Left colon (tissue), 2 donors: ENCODE data around the gene ARPC3. TPM values are rescaled to one million over a fixed set of nuclear protein-coding genes. Genes with fewer than 3 reads are reported as not detected.
A peak's percentile ranks its signal among the peaks of the same experiment; 100 is the strongest.
"Not testable (repeated sequence)": the region's sequence is repeated elsewhere in the genome, so short reads cannot be mapped to it uniquely, and the experiment has no call there.

Source experiments
- ATAC-seq: fragments of 200-7000 bp; cut with Tn5 transposase; one replicate; pipeline ENCODE4 v1.9.1; 2020; ENCODE audit warnings: mild to moderate bottlenecking, moderate library complexity
- DNase-seq, 2 donors: peaks; one replicate each; pipeline ENCODE4 v3.0.0-alpha.2; 2020
- intact Hi-C, 2 donors: fragments of 100-400 bp; cut with DNase I in 1 of 2; cut with micrococcal nuclease in 1 of 2; formaldehyde crosslinking; loops; one replicate each; pipeline versions ENCODE4 v1.11.2 to v1.14.0; 2022; cut with DNase I, micrococcal nuclease
- long read RNA-seq: library from polyadenylated mRNA; unstranded; transcript quantifications from one replicate; pipeline ENCODE4 v2.0.0, GENCODE V29; 2021
- total RNA-seq, 2 donors: library from RNA; stranded (reverse); fragmentation: NEBNext Ultra II Directional; extraction: Animal tissue kit (Norgen Biotek cat#: 25700); gene quantifications; one replicate each; pipeline ENCODE4 v1.2.1, GENCODE V29; 2021
- donor health status: DM: no; HTN: no; CAD: no.
- donor health status: DM: yes; HTN: yes; CAD: no.

ARPC3 gene
- total RNA-seq: 100 to 1,000 TPM; 276 to 284 TPM
- long read RNA-seq, transcript ARPC3-201 (7 exons, 1,014 nt): major isoform, 143 of 153 reads
- long read RNA-seq, partial matches to known transcripts: 3 of 153 reads
- long read RNA-seq, other reads (novel, unspliced or antisense): 7 of 153 reads

GRCh38 chr12:110449799-110450497 is at the start of gene ARPC3:
Gene ARPC3 (minus strand): TSS chr12:110450337. CDS start chr12:110450260, 77 bp downstream.
- intact Hi-C loops: no loop called here
- ATAC-seq (peak; percentile 97), DNase-seq (peak; percentile 95 to 97)

- ATAC-seq: no peak
- DNase-seq: no peak
- intact Hi-C loops: no loop called here
These were observed 49.0 kb upstream of the ARPC3 start for GRCh38 chr12:110498984-110499706.

- intact Hi-C loops: no loop called here
- ATAC-seq: no peak
- no peak for DNase-seq
These were observed 25.3 kb upstream of the ARPC3 start for GRCh38 chr12:110475426-110475825.

GRCh38 chr12:110468214-110469048 is 18.3 kb upstream of the ARPC3 start, which contains the start of the genes FAM216A and GPN3:
Gene FAM216A (plus strand): TSS chr12:110468845. CDS start chr12:110468876, 31 bp downstream.
Gene GPN3 (minus strand): TSS chr12:110468257. CDS start chr12:110468203, 54 bp downstream.
- DNase-seq (peak; percentile 96), ATAC-seq (peak; percentile 96)
- intact Hi-C loops: loop anchor here in 1 of 2 donors (5.0 kb wide), 1 partner anchor 34 kb away; the partner anchor contains the start of genes RAD9B and VPS29

GRCh38 chr12:110467847-110468213 is 17.7 kb upstream of the ARPC3 start:
- ATAC-seq (no peak), DNase-seq (no peak)
- intact Hi-C loops: loop anchor here in 1 of 2 donors (5.0 kb wide), 1 partner anchor 34 kb away; the partner anchor contains the start of genes RAD9B and VPS29

- ATAC-seq: no peak
- intact Hi-C loops: loop anchor here in 1 of 2 donors (5.0 kb wide), 1 partner anchor 36 kb away; the partner anchor contains the start of genes RAD9B and VPS29
- no peak for DNase-seq
These were observed 16.7 kb upstream of the ARPC3 start for GRCh38 chr12:110466791-110467190.

GRCh38 chr12:110465765-110466164 is 15.6 kb upstream of the ARPC3 start:
- DNase-seq, ATAC-seq: not testable (repeated sequence)
- intact Hi-C loops: loop anchor here in 1 of 2 donors (5.0 kb wide), 1 partner anchor 37 kb away; the partner anchor contains the start of genes RAD9B and VPS29

- intact Hi-C loops: loop anchor here in 1 of 2 donors (5.0 kb wide), 1 partner anchor 37 kb away; the partner anchor contains the start of genes RAD9B and VPS29
- no peak for ATAC-seq
These were observed 14.9 kb upstream of the ARPC3 start for GRCh38 chr12:110465024-110465423.

GRCh38 chr12:110461189-110461588 is 11.1 kb upstream of the ARPC3 start:
- intact Hi-C loops, DNase-seq, ATAC-seq: not testable (repeated sequence)

More at GRCh38 chr12:110465024-110465423, 14.9 kb upstream of the ARPC3 start:
- DNase-seq: no peak

GRCh38 chr12:110458756-110459155 is 8.6 kb upstream of the ARPC3 start:
- DNase-seq (no peak), ATAC-seq (no peak)
- intact Hi-C loops: no loop called here

- DNase-seq (no peak), ATAC-seq (no peak)
- intact Hi-C loops: no loop called here
These were observed 3.6 kb upstream of the ARPC3 start for GRCh38 chr12:110453569-110454296.

- intact Hi-C loops: no loop called here
- ATAC-seq (no peak), DNase-seq (no peak)
These were observed 1.1 kb upstream of the ARPC3 start for GRCh38 chr12:110451263-110451662.

- DNase-seq (no peak), ATAC-seq (no peak)
- intact Hi-C loops: no loop called here
These were observed 5.7 kb downstream of the ARPC3 start for GRCh38 chr12:110444455-110444854.

- DNase-seq (no peak), ATAC-seq (no peak)
- intact Hi-C loops: no loop called here
These were observed 13.9 kb downstream of the ARPC3 start for GRCh38 chr12:110436231-110436630.

- intact Hi-C loops: loop anchor here in 1 of 2 donors (5.0 kb wide), 1 partner anchor 330 kb away; no protein-coding TSS in a partner anchor
- ATAC-seq: no peak
- DNase-seq: peak in 1 of 2 donors; percentile 26
These were observed 18.1 kb downstream of the ARPC3 start for GRCh38 chr12:110431957-110432587.

- not testable (repeated sequence) for DNase-seq, ATAC-seq
- intact Hi-C loops: loop anchor here in 1 of 2 donors (5.0 kb wide), 1 partner anchor 327 kb away; no protein-coding TSS in a partner anchor
These were observed 20.5 kb downstream of the ARPC3 start for GRCh38 chr12:110429676-110430075.

GRCh38 chr12:110426406-110426805 is 23.7 kb downstream of the ARPC3 start:
- no peak for ATAC-seq
- intact Hi-C loops: no loop called here
- DNase-seq: no peak
